GM19025 (cell line): Measurements from ENCODE around the gene KIAA1217.

Experiments
- ATAC-seq: cut with Tn5 transposase; IDR thresholded peaks from one replicate; pipeline ENCODE4 v1.9.1; 2021; ENCODE audit warnings: mild to moderate bottlenecking, low read depth, moderate library complexity; ENCODE audit not compliant: unreplicated experiment

Gene KIAA1217

DNA sequence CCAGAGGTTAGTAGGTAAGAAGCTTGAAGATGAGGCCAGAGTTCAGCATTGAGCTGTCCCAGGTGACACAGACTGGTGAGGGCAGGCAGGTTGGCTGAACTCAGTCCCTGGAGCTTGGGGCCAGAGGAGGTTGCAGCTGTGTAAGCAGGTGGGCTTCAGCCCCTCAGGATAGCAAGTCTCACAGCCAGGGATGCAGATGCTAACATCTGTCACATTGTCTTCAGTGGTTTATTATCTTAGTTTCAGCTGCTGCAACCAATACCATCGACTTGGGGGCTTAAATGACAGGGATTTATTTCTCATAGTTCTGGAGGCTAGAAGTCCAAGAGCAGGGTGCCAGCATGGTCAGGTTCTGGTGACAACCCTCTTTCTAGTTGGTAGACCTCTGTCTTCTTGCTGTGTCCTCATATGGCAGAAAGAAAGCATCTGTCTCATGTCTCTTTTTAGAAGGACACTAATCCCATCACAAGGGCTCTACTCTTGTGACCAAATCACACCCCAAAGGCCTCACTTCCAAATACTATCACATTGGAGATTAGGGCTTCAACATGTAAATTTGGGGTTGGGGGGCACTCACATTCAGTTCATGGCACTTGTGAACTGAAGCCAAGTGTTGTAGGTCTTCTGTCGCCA lies 146.2 kb downstream of the KIAA1217 start:
- no peak for ATAC-seq

DNA sequence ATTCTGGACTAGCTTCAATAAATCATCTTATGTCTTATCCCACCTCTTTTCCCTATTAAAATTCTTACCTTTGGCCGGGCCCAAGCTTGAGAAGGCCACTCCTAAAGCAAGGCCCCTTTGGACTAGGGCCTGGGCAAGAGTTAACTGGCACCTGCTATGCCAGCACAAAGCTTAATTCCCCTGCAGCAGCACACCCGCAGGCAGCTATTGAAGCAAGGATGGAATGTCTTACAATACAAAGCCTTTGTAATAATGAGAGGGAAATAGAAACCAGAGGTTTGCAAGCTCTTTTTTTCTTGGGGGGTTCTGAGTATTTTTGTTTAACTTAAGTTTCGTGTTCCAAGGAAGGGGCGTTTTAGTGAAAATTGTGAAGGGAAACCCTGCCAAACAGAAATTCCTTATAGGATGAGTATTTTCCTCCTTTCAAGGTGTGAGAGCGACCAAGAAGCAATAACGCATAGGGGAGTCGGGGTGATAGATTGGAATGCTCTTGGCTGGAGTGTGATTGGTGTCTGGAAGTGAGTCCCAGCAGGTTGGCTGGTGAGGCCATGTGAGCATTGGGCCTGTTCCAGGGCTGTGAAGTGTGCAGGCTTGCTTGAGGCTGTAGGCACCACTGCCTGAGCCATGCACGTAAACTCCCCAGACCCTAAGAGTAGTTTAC lies 148.5 kb downstream of the KIAA1217 start:
- no peak for ATAC-seq

DNA sequence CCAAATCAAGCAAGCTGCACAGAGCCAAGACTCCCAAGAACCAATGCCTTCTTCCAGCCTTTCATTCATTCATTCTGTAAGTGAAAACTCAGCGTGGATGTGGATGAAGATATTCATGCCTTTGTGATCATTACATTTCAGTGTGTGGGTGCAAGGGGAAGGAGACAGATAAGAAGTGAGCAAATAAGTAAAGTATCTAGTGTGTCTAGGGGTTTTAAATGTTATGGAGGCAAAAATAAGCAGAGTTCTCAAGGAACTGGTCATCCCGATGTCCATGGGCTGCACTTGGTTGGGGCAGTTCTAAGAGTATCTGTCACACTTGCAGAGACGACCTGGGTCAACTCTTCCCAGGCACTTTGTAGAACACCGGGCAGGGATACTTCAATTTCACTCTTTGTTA lies 149.1 kb downstream of the KIAA1217 start:
- no peak for ATAC-seq

DNA sequence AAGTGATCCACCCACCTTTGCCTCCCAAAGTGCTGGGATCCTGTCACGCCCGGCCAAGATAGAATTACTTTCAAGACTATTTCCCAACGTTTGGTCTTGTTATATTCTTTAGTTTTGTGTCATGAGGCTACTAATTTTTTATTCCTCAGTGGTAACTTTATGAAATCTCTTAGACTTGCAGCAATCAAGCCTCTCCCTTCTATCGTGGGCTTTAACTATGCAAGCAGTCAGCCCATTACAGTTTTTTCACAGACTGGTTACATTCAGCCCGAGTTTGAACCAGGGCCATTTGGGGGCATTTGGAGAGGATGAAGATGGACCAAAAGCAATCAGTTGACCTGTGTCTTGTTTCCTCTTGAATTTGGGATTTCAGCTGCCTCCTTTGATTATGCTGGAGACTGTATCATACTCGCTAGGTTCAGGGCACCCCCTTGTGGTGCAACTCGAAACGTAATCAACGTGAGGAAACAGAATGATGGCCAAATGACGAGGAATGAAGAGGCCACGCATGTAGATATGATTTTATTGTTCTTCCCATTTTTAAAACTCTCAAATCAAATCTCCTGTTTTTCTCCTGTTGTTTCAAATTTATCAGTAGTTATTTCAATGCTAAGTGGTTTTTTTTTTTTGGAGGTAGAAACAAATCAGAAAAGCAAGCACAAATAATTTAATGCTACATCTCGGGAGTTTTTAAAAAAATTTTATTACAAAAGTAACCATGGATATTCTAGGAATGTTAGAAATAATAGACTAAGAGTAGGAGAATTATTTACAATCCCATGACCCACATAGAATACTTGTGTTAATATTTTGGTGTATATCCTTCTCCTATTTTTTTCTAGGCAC lies 151.6 kb downstream of the KIAA1217 start:
- peak; percentile 53 for ATAC-seq

DNA sequence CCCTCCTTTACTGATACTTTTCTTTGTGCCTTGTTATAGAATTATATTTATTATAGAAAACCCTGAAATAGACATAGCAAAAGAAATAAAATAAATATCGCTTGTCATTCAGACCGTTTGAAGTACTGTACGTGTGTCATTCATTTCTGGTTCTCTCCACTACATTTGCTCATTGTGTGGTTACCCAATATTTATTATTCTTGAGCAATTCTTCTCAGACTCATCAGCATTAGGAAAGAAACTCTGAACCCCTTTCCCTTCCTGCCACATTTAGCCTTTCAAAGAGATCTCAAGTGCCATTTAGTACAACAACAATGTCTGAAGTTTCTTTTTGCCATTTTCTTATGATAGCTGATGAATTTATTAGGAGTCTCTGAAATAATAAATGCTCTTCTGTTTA lies 154.1 kb downstream of the KIAA1217 start:
- ATAC-seq, result no peak

DNA sequence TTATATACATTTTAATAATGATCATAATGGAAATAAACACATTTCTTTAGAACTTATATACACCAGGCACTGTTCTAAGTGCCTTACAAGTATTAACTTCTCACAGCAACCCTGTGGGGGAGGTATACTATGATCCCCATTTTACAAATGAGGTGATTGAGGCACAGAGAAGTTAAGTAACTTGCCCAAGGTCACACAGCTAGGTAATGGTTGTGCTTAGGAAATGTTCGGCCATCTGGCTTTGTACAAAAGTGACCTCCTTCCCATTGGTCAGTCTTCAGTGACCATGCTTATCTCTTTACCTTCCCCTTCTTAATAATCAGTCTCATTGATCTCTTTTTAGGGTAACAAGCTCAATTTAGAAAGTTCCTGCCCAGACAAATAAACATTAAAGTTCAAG lies 158.8 kb downstream of the KIAA1217 start:
- no peak for ATAC-seq

DNA sequence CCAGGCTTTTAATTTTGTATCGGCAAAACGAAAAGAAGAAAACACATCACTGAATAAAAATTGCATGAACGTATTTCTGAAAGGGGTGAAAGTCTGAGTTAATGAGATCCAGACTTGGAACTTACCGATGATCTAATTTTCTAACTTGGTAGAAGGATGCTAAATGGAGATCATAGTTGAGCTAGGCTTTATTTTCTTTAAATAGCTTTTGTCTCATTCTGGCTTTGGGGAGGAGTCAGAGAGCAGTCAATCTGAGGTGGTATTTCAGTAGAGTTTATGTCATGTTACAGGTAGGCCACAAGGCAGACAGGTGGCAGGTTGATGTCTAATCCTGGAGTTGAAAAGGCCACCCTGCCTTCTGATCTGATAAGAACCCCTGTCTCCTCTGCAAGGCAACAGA lies 161.9 kb downstream of the KIAA1217 start:
- no peak for ATAC-seq

DNA sequence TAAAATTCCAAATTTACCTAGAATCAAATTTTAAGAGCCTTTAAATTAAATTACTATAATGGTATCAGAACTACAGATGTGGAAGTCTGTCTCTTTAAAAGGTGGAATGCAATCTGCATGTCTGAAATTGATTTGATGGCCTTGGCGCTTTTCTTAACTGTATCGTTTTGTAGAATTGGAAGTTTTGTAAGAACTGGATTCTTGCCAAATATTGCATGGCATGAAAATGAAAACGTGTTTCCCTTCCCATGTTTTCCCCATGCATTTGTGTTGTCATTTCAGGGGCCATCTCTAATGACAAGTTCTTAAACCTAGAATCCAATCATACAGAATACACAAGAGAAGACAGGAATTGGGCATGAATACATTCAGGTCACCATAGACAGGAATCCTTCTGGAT lies 162.5 kb downstream of the KIAA1217 start:
- ATAC-seq, result no peak

DNA sequence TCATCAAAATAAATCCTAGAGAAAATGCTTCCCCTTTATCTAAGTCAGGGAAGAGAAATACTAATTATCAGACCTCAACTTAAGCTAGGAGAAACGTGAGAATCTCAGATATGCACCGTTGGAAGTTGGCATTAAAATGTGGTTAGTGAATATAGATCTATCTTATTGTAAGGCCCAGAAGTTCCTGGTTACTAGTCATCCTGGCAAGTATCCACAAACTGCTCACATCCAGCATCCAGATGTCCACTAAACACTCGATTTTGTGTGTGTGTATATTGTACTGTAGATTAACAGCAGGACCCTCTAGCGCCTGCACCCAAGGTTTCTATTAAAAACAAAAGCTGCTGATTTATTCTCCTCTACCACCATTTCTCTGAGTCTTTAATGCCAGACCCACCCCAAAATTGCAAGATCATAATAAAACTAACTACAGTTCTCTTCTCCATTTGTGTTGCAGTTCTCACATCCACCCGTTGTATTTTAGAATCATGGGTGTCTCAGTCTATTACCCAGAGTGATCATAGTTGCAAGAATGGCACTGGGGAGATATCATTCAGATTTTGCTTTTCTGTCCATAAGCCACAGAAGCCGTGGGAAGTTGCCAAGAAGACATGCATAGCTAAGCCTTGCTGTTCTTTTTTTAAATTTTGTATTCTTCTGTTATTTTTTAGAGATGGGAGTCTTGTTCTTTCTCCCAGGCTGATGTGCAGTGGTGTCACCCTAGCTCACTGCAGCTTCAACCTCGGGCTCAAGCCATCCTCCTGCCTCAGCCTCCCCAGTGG lies 165.4 kb downstream of the KIAA1217 start:
- no peak for ATAC-seq

DNA sequence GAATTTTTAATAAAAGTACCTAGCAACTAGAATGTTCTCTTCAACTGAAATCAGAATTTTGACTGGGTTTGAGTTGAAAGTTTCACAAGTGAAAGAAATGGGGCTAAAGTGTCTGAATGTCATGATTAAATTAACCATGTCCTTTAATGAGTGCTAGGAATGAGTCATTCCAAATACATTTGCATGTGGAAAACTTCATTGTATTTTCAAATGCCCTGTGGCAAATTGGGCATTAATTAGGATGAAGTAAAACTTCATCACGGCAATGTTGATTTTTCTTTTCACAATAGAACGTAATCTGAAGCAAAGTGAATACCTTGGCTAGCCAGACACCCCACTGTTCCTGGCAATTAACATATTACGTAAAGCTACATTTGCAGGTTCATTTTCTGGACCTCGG lies 166.6 kb downstream of the KIAA1217 start:
- ATAC-seq, result no peak

DNA sequence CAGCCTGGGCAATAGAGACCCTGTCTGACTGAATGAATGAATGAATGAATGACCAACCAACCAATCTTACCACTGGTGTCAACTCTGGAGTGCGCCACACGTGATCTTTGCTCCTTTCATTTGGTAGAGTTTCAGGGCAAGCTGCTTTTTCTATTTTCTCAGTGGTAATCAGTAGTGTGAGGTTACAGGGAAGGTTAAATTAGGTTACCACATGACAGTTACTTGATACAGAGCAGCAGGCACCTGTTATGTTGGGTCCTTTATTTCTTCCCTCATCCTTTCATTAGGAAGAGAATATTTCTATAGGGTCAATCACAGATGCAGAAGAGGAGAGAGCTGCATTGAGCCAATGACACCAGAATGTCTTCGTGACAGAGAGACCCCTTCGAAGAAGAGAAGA lies 167.8 kb downstream of the KIAA1217 start:
- ATAC-seq, result no peak

DNA sequence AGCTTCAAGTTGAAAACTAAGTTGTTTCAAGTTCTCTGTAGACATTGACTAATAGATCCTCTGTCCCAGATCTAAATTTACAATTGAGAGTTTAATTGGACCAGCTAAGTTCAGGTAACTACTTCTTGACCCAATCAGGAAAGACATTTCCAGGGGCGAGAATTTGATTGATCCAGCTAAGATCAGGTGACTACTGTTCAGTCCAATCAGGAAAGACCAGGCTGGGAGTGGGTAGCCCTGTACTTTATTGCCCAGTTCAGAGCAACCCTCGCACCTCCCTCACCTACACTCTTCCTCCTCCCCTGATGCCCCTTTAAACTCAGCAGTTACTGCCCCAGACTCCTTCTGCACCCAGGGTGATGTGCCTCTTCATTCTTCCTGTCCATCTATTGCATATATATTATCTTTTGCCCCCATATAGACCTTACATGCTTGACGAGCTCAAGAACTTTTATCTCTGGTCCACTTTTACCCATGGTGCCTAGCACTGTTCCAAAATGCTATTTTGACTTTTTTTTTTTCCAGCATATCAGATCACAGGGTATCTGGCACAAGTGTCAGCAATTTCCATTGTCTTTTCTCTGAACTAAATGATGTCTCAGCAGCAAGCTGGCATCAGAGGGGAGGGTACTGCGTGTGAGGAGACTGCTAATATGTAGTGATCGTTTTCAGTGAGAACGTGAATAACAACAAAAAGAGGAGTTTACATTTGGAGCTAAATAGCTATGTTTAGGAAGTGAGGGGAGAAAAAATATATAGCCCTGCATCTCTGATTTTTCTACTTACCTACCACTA lies 169.4 kb downstream of the KIAA1217 start:
- ATAC-seq, result no peak

DNA sequence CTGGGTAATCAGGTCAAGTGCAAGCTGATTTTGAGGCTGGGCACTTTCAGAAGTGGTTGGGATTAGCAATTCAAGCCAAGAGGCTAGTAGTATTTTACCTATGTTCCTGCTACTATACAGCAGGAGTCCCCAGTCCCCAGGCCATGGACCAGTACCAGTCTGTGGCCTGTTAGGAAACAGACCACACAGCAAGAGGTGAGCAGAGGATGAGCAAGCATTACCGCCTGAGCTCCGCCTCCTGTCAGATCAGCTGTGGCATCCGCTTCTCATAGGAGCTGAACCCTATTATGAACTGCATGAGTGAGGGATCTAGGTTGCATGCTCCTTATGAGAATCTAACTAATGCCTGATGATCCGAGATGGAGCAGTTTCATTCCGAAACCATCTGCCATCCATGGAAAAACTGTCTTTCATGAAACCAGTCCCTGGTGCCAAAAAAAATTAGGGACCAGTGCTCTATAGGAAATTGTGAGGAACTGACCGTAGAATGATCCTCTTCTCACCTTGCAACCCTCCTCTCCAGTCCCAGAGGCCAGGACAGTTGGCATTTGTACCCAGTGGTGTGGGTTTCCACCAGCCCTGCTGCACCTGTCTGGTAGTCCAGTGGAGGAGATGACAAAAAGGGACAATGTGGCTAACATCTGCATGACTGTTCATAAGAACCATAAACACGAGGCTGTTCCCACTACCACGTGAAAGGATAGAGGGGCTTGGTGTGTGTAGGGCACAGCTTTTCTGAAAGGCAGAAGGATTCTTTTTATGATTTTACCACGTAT lies 172.5 kb downstream of the KIAA1217 start:
- no peak for ATAC-seq

DNA sequence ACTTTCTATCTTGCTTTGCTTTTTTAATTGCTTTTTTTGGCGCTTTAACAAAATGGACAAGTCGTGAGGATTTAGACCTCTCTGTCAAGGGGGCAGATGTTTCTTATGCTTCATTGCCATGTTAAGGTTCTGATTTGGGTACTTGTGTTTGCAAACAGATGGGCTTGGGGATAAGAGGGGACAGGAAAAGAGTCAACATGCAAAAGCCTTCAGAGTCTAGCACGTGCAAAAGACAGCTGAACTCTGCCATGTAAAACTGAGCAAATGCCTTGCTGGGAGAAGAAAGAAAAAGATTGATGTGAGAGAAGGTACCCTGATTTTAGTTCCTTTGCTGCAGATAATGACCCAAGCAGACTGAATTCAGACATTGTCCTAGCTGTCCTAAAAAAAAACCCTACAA lies 173.1 kb downstream of the KIAA1217 start:
- no peak for ATAC-seq

DNA sequence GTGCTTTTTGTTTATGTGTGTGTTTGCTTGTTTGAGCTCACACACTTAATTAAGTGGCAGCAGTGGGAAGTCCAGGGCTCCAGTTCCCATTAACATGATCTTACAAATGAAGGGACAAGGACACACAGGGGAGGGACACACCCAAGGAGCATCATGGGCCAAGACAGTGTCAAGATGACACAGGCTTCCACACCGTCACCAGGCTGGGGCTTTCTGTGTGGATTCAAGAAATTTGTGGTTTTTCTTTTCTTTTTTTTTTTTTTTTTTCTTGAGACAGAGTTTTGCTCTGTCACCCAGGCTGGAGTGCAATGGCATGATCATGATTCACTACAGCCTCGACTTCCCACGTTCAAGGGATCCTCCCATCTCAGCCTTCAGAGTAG lies 173.6 kb downstream of the KIAA1217 start:
- ATAC-seq, result no peak

DNA sequence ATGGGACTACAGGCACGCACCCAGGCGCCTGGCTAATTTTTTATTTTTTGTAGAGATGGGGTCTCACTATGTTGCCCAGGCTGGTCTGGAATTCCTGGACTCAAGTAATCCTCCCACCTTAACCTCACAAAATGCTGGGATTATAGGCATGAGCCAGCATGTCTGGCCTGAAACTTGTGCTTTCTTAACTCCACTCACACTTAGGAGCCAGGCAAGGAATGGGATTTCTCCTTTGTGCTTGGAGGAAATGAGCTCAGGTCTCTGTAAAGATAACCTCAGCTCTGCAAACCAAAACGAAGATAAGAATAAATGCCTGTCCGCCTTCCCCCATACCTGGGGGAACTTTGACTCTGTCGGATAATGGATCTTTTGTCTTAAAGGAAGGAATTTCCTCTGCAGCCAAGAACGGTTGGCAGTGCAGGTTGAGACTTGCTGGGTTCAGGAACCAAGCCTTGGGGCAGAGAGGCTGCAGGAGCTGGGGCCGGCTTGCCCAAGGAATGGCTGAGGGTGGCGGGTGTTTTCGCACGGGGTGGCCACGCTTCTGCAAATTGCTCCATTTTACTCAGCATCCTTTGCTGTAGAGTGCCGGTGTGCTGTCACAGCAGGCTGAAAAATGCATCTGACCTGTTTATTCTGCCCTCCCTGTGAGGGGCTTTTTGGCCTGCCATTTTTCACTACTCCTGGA lies 174.2 kb downstream of the KIAA1217 start:
- ATAC-seq, result peak; percentile 46

DNA sequence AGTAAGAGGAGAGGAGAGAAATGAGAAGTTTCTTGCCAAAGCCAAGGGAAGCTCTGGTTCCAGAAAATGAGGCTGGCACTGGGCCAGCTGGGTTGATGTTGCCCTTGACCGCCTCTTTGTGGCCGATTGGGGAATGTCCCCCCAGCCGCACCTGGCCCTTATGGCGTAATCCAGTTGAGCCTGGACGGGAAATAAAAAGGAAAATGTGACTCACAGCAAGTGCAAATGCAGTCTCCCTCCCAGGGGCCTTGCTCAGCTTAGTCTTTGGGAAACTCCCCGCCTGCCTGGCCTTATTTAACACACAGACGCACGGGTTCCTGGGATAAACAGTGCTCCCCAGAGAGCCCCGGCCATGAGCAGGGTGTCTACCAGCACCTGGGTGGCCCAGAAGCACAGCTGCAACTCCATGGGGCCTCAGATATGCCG lies 174.8 kb downstream of the KIAA1217 start:
- peak; percentile 88 for ATAC-seq

DNA sequence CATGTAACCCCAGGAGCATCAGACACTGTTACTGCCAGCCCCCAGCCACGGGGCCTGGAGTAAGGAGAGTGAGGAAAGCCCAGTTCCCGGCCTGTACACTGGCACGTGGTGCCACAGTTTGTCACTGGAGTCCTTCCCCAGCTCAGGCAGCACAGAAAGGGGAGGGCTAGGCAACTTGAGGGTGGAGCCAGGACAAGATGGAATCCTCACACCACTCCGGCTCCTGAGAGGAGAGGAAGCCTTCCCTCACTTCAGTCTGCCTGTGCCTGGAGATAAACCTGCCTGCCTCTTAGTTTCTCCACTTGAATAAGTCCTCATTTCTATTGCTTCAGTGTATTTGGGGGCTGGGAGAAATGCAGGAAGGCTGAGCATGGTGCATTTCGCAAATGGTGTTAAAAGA lies 176.0 kb downstream of the KIAA1217 start:
- ATAC-seq, result no peak

DNA sequence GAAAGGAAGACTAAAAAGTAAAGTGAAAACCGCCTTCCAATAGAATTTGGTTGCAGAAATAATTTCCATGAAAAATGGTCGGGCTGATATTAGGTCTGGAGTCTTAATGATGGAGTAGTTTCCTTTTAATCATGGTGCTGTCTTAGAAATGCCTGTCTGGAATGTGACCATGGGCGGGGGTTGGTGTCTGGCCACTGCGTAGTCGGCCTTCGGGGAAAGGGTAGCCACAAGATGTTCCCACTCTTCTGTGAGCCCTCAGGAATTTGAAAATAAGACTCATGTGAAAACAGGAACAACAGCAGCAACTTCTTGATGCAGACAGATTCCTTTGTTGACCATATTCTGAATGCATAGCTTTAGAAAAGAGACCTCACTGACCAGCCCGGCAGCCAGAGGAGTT lies 176.8 kb downstream of the KIAA1217 start:
- ATAC-seq, result no peak
